Parathyroid adenoma (tissue), 2 donors: ENCODE data around the gene ARHGAP42.

Experiments
- H2AFZ ChIP-seq: fragments of 300-600 bp; sonication (generic); one replicate; pipeline ENCODE4 v1.7.0; 2017; ENCODE audit warnings: antibody characterized with exemption, mild to moderate bottlenecking
- H3K27ac ChIP-seq: fragments of 300-600 bp; sonication (generic); one replicate; pipeline ENCODE4 v1.7.0; 2017
- H3K27me3 ChIP-seq: fragments of 300-600 bp; sonication (generic); one replicate; pipeline ENCODE4 v1.7.0; 2017; ENCODE audit warnings: low read length; ENCODE audit not compliant: control insufficient read depth, insufficient read depth
- H3K36me3 ChIP-seq: fragments of 300-600 bp; sonication (generic); one replicate; pipeline ENCODE4 v1.7.0; 2017; ENCODE audit warnings: low read length; ENCODE audit not compliant: control insufficient read depth, insufficient read depth
- H3K4me1 ChIP-seq: fragments of 300-600 bp; sonication (generic); one replicate; pipeline ENCODE4 v1.7.0; 2017; ENCODE audit warnings: control low read depth
- H3K4me2 ChIP-seq: fragments of 300-600 bp; sonication (generic); one replicate; pipeline ENCODE4 v1.7.0; 2017; ENCODE audit warnings: low read length
- H3K4me3 ChIP-seq: fragments of 300-600 bp; sonication (generic); one replicate; pipeline ENCODE4 v1.7.0; 2017; ENCODE audit warnings: low read depth, low read length
- H3K79me2 ChIP-seq: fragments of 300-600 bp; sonication (generic); one replicate; pipeline ENCODE4 v1.7.0; 2017; ENCODE audit warnings: control low read depth
- H3K9ac ChIP-seq: fragments of 300-600 bp; sonication (generic); one replicate; pipeline ENCODE4 v1.7.0; 2017; ENCODE audit warnings: mild to moderate bottlenecking
- H3K9me3 ChIP-seq: fragments of 300-600 bp; sonication (generic); one replicate; pipeline ENCODE4 v1.7.0; 2017; ENCODE audit warnings: low read length; ENCODE audit not compliant: control insufficient read depth
- CTCF ChIP-seq: fragments of 300-600 bp; sonication (generic); IDR thresholded peaks from one replicate; pipeline ENCODE4 v1.7.0; 2017; ENCODE audit warnings: antibody characterized with exemption, mild to moderate bottlenecking
- donor health status: primary hyperparathyroidism.

Gene ARHGAP42

GRCh38 chr11:100957499-100957898 is 270.4 kb downstream of the ARHGAP42 start:
- no peaks in the 10 kb centered on the region for H3K27me3 ChIP-seq
- no peaks in the 10 kb centered on the region for H3K36me3 ChIP-seq
- H3K9me3 ChIP-seq, result no peaks in the 10 kb centered on the region
- H3K9ac ChIP-seq, result no peak overlapping the region
- H3K4me2 ChIP-seq, result no peak overlapping the region
- H3K27ac ChIP-seq, result no peak overlapping the region
- H2AFZ ChIP-seq, result no peak overlapping the region
- no peaks in the 10 kb centered on the region for H3K79me2 ChIP-seq
- H3K4me3 ChIP-seq, result no peak overlapping the region
- no peak for TF ChIP-seq CTCF
- peaks cover 5% of the 10 kb centered on the region for H3K4me1 ChIP-seq

- Histone ChIP-seq H3K9me3 (no peaks in the 10 kb centered on the region), H3K9ac (no peak overlapping the region), H3K4me1 (no peaks in the 10 kb centered on the region), H2AFZ (no peak overlapping the region), H3K36me3 (no peaks in the 10 kb centered on the region), H3K79me2 (no peaks in the 10 kb centered on the region), H3K4me2 (no peak overlapping the region), H3K27me3 (no peaks in the 10 kb centered on the region), H3K27ac (no peak overlapping the region), H3K4me3 (no peak overlapping the region)
- no peak for TF ChIP-seq CTCF
Observed at GRCh38 chr11:100961633-100962032, 274.5 kb downstream of the ARHGAP42 start.

GRCh38 chr11:100963375-100963774 is 276.3 kb downstream of the ARHGAP42 start:
- Histone ChIP-seq H3K36me3 (no peaks in the 10 kb centered on the region), H3K4me1 (no peaks in the 10 kb centered on the region), H3K4me3 (no peak overlapping the region), H3K27me3 (no peaks in the 10 kb centered on the region), H3K9ac (no peak overlapping the region), H3K9me3 (no peaks in the 10 kb centered on the region), H3K79me2 (no peaks in the 10 kb centered on the region), H3K4me2 (no peak overlapping the region), H2AFZ (no peak overlapping the region), H3K27ac (no peak overlapping the region)
- no peak for TF ChIP-seq CTCF

- Histone ChIP-seq H3K9me3 (no peaks in the 10 kb centered on the region), H3K9ac (no peak overlapping the region), H2AFZ (no peak overlapping the region), H3K4me3 (no peak overlapping the region), H3K4me2 (no peak overlapping the region), H3K36me3 (no peaks in the 10 kb centered on the region), H3K27ac (no peak overlapping the region), H3K79me2 (no peaks in the 10 kb centered on the region), H3K4me1 (no peaks in the 10 kb centered on the region), H3K27me3 (no peaks in the 10 kb centered on the region)
- TF ChIP-seq CTCF, result no peak
Observed at GRCh38 chr11:100964435-100964834, 277.3 kb downstream of the ARHGAP42 start.

- H3K27me3 ChIP-seq, result no peaks in the 10 kb centered on the region
- no peak overlapping the region for H3K4me3 ChIP-seq
- no peaks in the 10 kb centered on the region for H3K4me1 ChIP-seq
- H2AFZ ChIP-seq, result no peak overlapping the region
- no peaks in the 10 kb centered on the region for H3K79me2 ChIP-seq
- no peak for TF ChIP-seq CTCF
- H3K36me3 ChIP-seq, result no peaks in the 10 kb centered on the region
- no peak overlapping the region for H3K4me2 ChIP-seq
- no peak overlapping the region for H3K27ac ChIP-seq
- H3K9me3 ChIP-seq, result no peaks in the 10 kb centered on the region
- no peak overlapping the region for H3K9ac ChIP-seq
Observed at GRCh38 chr11:100965346-100965745, 278.3 kb downstream of the ARHGAP42 start.
